GM10266 (cell line): ENCODE results near the gene HOXB2.

Source experiments
- DNase-seq: peaks from one replicate; pipeline ENCODE4 v3.0.0; 2012; ENCODE audit errors: extremely low spot score
- CTCF ChIP-seq: IDR thresholded peaks from 2 replicates; pipeline ENCODE4 v1.5.1; 2012; ENCODE audit warnings: mild to moderate bottlenecking, low read depth; ENCODE audit not compliant: control insufficient read depth, insufficient read depth; ENCODE audit errors: missing control alignments

Gene HOXB2

GRCh38 chr17:48532261-48532660, 12.6 kb downstream of the HOXB2 start:
- DNase-seq, result no peak
- no peak for TF ChIP-seq CTCF

- no peak for DNase-seq
- no peak for TF ChIP-seq CTCF
Measured at GRCh38 chr17:48530887-48531272, 14.0 kb downstream of the HOXB2 start, which contains the start of gene HOXB1. HOXB1 (minus strand) TSS chr17:48531011; CDS start chr17:48530904, 107 bp downstream.

DNA sequence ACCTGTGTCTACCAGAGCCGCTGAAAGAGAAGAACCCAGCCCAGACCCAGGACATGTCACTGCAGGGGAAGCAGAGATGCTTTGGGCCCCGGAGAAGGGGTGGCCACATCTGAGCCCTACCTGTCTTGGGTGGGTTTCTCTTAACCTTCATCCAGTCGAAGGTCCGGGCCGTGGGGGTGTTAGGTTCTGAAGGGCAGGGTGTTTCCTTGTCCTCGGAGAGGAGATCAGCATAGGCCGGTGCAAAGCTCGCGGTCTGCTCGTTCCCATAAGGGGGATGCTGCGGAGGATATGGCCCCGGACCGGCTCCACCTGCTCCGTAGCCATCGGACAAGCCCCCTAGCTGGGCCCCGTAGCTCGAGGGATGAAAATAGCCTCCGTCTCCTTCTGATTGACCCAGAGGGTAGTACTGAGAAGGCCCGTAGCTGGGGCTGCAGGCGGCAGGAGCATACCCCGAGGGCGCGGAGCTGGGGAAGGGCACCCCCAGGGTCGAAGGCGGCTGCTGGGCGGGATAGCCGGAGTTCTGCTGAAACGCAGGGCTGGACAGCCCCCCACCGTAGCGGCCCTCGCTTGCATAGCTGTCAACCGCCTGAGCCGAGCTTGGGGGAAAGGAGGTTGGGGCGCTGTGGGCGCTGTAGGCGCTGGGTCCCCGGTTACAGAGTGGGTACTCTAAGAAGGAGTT, 14.6 kb downstream of the HOXB2 start:
- no peak for TF ChIP-seq CTCF
- DNase-seq, result no peak

- TF ChIP-seq CTCF, result no peak
- no peak for DNase-seq
Measured at GRCh38 chr17:48529683-48530009, 15.3 kb downstream of the HOXB2 start.

- TF ChIP-seq CTCF, result no peak
- DNase-seq, result no peak
Measured at GRCh38 chr17:48528936-48529682, 15.8 kb downstream of the HOXB2 start.

- no peak for TF ChIP-seq CTCF
- DNase-seq, result no peak
Measured at GRCh38 chr17:48528153-48528935, 16.6 kb downstream of the HOXB2 start.
